Measurements from ENCODE around the gene TRIM25.

TRIM25 gene

DNA sequence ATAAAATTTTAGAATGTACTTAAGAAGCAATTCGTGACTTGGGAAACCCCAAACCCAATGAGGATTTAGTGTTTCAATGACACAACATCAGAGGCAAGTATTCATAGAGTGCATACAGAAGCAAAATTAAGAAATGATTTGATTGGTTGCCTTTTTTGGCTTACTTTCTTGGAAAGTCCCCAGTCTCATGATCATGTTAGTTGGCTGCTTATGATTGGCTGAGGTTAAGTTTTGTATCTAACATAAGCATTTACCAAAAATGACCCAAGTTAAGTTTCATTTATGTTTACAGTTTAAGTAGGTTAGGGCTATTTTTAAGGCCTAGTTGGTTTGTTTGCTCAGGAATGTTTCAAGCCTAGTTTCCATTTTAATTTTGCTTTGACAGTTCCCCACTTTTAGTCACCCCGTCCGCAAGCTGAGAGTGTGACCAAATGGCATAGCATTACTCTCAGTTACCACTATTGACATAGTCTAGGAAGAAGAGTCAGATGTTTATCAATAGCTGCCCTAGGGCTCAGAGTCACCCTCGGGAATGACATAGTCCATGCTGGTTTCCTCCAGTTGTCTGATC is 43.7 kb downstream of the TRIM25 start:
- Histone ChIP-seq H3K4me1 (no peaks in the 10 kb centered on the region), H3K27me3 (no peaks in the 10 kb centered on the region), H3K36me3 (no peaks in the 10 kb centered on the region), H3K4me3 (no peak overlapping the region), H3K9me3 (no peaks in the 10 kb centered on the region), H3K27ac (no peak overlapping the region)
- TF ChIP-seq, protein P1, sequence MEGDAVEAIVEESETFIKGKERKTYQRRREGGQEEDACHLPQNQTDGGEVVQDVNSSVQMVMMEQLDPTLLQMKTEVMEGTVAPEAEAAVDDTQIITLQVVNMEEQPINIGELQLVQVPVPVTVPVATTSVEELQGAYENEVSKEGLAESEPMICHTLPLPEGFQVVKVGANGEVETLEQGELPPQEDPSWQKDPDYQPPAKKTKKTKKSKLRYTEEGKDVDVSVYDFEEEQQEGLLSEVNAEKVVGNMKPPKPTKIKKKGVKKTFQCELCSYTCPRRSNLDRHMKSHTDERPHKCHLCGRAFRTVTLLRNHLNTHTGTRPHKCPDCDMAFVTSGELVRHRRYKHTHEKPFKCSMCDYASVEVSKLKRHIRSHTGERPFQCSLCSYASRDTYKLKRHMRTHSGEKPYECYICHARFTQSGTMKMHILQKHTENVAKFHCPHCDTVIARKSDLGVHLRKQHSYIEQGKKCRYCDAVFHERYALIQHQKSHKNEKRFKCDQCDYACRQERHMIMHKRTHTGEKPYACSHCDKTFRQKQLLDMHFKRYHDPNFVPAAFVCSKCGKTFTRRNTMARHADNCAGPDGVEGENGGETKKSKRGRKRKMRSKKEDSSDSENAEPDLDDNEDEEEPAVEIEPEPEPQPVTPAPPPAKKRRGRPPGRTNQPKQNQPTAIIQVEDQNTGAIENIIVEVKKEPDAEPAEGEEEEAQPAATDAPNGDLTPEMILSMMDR (IDR thresholded peaks at IDR 0.05) = no peak
- no peak for DNase-seq
- intact Hi-C loops (cut with DNase I; ENCODE audit: low total_unique reads) = no loop called here

DNA sequence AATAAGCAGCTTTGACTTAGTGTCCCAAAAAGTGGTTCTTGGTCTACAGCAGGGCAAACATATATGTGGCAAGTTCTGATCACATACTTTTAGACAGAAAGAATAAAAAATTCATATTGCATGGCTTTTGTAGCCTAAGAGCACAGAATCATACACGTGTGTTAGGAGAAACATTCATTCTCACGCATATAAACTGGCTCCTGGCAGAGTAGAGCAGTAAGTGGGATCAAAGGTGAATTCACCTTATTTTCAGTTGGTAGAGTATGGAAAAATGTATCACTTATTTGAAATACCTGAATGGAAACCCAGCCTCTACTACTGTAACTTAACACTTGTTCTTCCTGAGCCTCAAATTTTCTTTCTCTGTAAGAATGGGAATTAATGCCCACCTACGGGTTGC is 45.1 kb downstream of the TRIM25 start:
- Histone ChIP-seq H3K27ac (no peak overlapping the region), H3K4me3 (no peak overlapping the region), H3K4me1 (no peaks in the 10 kb centered on the region), H3K27me3 (no peaks in the 10 kb centered on the region), H3K9me3 (no peaks in the 10 kb centered on the region), H3K36me3 (peaks cover 0 to 12% (median 0%) of the 10 kb centered on the region in 3 donors)
- TF ChIP-seq, protein P1 (IDR thresholded peaks at IDR 0.05) = no peak
- intact Hi-C loops (cut with DNase I; ENCODE audit: low total_unique reads) = no loop called here
- DNase-seq = no peak

DNA sequence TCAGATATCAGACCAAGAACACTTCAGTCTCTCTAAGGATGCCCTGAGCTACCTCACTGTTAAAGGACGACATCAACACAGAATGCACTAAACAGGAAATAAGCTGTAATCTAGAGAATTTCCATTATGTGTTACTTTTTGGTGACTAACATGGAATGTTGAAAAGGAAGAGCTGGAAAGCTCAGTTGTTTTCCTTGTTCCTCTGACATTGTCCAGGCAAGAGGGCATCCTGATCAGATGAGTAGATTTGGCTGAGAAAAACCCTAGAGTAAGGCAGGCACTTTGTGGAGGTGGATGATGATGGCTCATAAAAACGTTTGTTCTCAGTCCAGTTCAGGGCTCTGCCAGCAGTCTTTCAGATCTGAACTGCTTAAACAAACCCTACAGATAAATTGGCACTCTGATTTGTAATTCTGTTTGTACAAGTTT is 45.9 kb downstream of the TRIM25 start:
- DNase-seq = no peak
- Histone ChIP-seq H3K4me3 (no peak overlapping the region), H3K36me3 (peaks cover 5 to 19% (median 5%) of the 10 kb centered on the region in 3 donors), H3K4me1 (no peaks in the 10 kb centered on the region), H3K27ac (no peak overlapping the region), H3K9me3 (no peaks in the 10 kb centered on the region), H3K27me3 (no peaks in the 10 kb centered on the region)
- intact Hi-C loops (cut with DNase I; ENCODE audit: low total_unique reads) = no loop called here
- TF ChIP-seq, protein P1 (IDR thresholded peaks at IDR 0.05) = no peak

DNA sequence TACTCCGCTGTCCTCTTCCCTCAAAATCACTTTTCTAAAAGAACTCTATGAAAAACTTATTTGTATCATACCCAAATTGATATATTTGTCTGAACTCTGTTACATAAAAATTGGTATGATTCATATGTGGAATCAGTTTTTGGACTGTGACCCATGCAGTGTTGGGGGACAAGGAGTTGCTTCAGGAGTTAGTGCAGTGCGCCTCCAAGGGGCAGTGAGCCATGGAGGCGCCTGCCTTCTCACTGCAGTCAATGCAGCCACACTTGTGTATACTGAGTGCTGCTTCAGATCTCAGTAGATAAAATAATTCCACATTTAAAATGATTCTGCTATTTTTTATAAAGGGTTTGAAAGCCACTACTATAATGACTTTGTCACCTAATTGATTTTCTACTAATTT is 47.4 kb downstream of the TRIM25 start:
- Histone ChIP-seq H3K4me3 (no peak overlapping the region), H3K27ac (no peak overlapping the region), H3K4me1 (no peaks in the 10 kb centered on the region), H3K27me3 (no peaks in the 10 kb centered on the region), H3K9me3 (no peaks in the 10 kb centered on the region), H3K36me3 (peaks cover 15 to 33% (median 18%) of the 10 kb centered on the region in 3 donors)
- TF ChIP-seq, protein P1 (IDR thresholded peaks at IDR 0.05) = no peak
- no peak for DNase-seq
- intact Hi-C loops (cut with DNase I; ENCODE audit: low total_unique reads) = no loop called here

DNA sequence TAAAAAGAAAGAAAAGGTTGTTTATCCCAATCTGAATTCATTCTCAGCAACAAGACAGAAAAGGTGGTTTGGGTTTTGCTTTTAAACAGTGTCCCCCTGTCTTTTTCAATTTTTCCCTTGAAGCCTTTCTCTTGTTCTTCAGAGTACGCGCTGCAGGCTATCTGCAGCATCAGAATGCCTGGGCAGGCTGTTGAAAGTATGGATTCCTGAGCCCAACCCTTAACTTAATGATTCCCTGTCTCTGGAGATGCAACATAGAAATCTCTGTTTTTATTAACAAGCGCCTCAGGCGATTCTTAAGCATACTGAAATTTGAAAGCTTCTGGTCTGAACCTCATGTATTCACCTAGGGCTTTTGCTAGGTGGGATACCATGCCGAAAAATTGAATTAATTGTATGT is 47.8 kb downstream of the TRIM25 start:
- no peak for DNase-seq
- intact Hi-C loops (cut with DNase I; ENCODE audit: low total_unique reads) = no loop called here
- H3K27me3 ChIP-seq = no peaks in the 10 kb centered on the region
- H3K4me3 ChIP-seq = no peak overlapping the region
- TF ChIP-seq, protein P1 (IDR thresholded peaks at IDR 0.05) = no peak
- peaks cover 15 to 36% (median 22%) of the 10 kb centered on the region in 3 donors for H3K36me3 ChIP-seq
- no peaks in the 10 kb centered on the region for H3K4me1 ChIP-seq
- H3K27ac ChIP-seq = no peak overlapping the region
- no peaks in the 10 kb centered on the region for H3K9me3 ChIP-seq

DNA sequence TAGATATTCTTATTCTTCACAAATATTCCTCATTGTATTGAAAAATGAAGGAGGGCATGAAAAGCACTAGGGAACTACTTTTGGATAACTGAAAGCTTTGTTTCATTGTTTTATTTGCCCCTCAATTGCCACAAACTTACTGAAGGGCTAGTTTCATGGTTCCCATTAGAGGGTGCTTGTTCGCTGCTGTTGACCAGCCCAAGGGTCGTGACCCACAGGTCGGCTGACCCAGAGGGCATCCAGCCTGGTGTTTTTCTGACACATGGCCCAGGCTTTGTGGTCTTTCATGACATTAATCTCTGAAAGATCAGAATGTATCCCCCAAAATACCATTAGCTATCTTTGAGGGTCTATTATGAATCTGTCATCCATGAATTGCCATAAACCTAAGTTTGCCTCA is 49.9 kb downstream of the TRIM25 start:
- Histone ChIP-seq H3K9me3 (no peaks in the 10 kb centered on the region), H3K36me3 (peaks cover 22 to 57% (median 22%) of the 10 kb centered on the region in 3 donors), H3K27me3 (no peaks in the 10 kb centered on the region), H3K4me1 (no peaks in the 10 kb centered on the region), H3K4me3 (no peak overlapping the region), H3K27ac (no peak overlapping the region)
- DNase-seq = no peak
- intact Hi-C loops (cut with DNase I; ENCODE audit: low total_unique reads) = no loop called here
- TF ChIP-seq, protein P1 (IDR thresholded peaks at IDR 0.05) = no peak
